ENCODE results near the gene DCC. TPM values are rescaled to one million over a fixed set of nuclear protein-coding genes. Genes with fewer than 3 reads are reported as not detected.

DCC gene
- total RNA-seq, 1 donor from 2014 or later, result 5.6 TPM

DNA sequence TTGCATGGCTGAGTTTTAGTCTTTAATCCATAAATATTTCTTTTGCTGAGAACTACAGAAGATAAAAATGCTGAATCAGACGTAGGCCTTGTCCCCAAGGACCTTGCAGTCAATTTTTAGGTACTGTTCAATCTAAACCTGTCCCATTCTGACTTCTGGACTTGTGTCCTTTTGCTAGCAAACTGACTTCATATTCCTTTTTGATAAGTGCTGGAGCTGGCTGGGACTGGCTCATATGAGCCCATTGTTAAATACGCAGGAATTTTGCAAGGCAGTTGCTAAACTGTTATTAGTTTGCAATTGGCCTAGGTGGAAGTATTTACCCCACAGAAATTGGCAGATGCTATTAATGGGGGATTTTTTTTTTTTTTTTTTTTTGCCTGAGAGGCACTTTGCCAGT is 941.4 kb downstream of the DCC start:
- Mint-ChIP-seq H3K36me3 (ENCODE audit: unreplicated experiment) (peaks cover 6% of the 10 kb centered on the region), H3K4me1 (ENCODE audit: low read depth, unreplicated experiment) (no peaks in the 10 kb centered on the region), H3K9me3 (ENCODE audit: unreplicated experiment) (peaks cover 2% of the 10 kb centered on the region), H3K27ac (ENCODE audit: unreplicated experiment) (no peak overlapping the region), H3K27me3 (ENCODE audit: unreplicated experiment) (no peaks in the 10 kb centered on the region), H3K4me3 (ENCODE audit: unreplicated experiment) (no peak overlapping the region)
- DNase-seq, result no peak
- TF ChIP-seq, protein P1, sequence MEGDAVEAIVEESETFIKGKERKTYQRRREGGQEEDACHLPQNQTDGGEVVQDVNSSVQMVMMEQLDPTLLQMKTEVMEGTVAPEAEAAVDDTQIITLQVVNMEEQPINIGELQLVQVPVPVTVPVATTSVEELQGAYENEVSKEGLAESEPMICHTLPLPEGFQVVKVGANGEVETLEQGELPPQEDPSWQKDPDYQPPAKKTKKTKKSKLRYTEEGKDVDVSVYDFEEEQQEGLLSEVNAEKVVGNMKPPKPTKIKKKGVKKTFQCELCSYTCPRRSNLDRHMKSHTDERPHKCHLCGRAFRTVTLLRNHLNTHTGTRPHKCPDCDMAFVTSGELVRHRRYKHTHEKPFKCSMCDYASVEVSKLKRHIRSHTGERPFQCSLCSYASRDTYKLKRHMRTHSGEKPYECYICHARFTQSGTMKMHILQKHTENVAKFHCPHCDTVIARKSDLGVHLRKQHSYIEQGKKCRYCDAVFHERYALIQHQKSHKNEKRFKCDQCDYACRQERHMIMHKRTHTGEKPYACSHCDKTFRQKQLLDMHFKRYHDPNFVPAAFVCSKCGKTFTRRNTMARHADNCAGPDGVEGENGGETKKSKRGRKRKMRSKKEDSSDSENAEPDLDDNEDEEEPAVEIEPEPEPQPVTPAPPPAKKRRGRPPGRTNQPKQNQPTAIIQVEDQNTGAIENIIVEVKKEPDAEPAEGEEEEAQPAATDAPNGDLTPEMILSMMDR (IDR thresholded peaks at IDR 0.05; ENCODE audit: partially characterized antibody, unreplicated experiment), result no peak

DNA sequence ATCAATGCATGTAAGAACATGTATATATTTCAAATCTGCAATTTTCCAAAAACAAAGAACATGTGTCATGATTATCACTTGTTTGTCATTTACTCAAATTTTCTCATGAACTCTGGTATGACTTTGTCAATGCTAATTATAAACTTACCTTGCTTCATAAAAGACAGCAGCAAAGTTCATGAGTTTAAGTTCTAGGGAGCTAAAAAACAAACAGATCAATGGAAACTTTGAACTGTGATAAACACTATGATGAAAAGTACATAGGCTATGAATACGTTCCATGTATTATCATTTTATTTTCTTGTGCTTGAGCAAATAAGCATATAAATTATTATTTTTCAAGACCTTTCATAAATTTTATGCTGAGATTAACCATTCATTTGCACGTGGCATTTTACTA is 943.7 kb downstream of the DCC start:
- H3K36me3 Mint-ChIP-seq (ENCODE audit: unreplicated experiment), result peaks cover 6% of the 10 kb centered on the region
- H3K27me3 Mint-ChIP-seq (ENCODE audit: unreplicated experiment), result no peaks in the 10 kb centered on the region
- H3K9me3 Mint-ChIP-seq (ENCODE audit: unreplicated experiment), result peaks cover 2% of the 10 kb centered on the region
- H3K4me1 Mint-ChIP-seq (ENCODE audit: low read depth, unreplicated experiment), result no peaks in the 10 kb centered on the region
- H3K27ac Mint-ChIP-seq (ENCODE audit: unreplicated experiment), result no peak overlapping the region
- TF ChIP-seq, protein P1 (IDR thresholded peaks at IDR 0.05; ENCODE audit: partially characterized antibody, unreplicated experiment), result no peak
- H3K4me3 Mint-ChIP-seq (ENCODE audit: unreplicated experiment), result no peak overlapping the region
- DNase-seq, result no peak

DNA sequence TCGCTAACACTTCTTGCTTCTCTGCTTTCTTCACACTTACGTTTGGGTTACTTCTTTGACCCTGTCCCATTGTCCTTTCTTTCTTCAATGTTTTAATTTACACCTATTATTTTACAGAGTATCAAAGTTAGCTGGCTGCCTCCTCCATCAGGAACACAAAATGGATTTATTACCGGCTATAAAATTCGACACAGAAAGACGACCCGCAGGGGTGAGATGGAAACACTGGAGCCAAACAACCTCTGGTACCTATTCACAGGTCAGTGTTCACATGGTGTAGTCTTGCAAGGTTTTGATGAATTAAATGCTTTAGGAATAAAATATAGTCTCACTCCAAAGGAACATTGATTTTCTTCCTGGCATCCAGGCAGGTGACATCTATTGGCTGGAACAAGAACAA is 965.5 kb downstream of the DCC start:
- TF ChIP-seq, protein P1 (IDR thresholded peaks at IDR 0.05; ENCODE audit: partially characterized antibody, unreplicated experiment), result no peak
- Mint-ChIP-seq H3K36me3 (ENCODE audit: unreplicated experiment) (no peaks in the 10 kb centered on the region), H3K4me1 (ENCODE audit: low read depth, unreplicated experiment) (no peaks in the 10 kb centered on the region), H3K4me3 (ENCODE audit: unreplicated experiment) (no peak overlapping the region), H3K27me3 (ENCODE audit: unreplicated experiment) (no peaks in the 10 kb centered on the region), H3K27ac (ENCODE audit: unreplicated experiment) (no peak overlapping the region), H3K9me3 (ENCODE audit: unreplicated experiment) (no peaks in the 10 kb centered on the region)
- no peak for DNase-seq

DNA sequence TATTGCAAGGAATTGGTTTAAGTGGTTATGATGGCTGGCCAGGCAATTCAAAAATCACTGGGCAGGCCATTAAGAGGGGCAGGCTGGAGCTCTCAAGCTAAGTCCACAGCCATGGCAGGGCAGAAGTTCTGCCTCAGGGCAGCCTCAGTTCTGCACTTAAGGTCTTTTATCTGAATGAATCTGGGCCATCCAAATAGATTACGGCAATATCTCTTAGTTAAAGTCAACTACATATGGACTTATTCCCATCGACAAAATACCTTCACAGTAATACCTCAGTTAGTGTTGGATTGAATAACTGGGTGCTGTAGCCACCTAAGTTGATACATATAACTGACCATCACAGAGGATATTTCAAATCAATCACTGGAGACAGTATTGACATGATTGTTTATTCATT is 979.6 kb downstream of the DCC start:
- no peaks in the 10 kb centered on the region for H3K36me3 Mint-ChIP-seq (ENCODE audit: unreplicated experiment)
- peaks cover 5% of the 10 kb centered on the region for H3K27me3 Mint-ChIP-seq (ENCODE audit: unreplicated experiment)
- DNase-seq, result no peak
- TF ChIP-seq, protein P1 (IDR thresholded peaks at IDR 0.05; ENCODE audit: partially characterized antibody, unreplicated experiment), result no peak
- H3K4me3 Mint-ChIP-seq (ENCODE audit: unreplicated experiment), result no peak overlapping the region
- H3K4me1 Mint-ChIP-seq (ENCODE audit: low read depth, unreplicated experiment), result no peaks in the 10 kb centered on the region
- H3K27ac Mint-ChIP-seq (ENCODE audit: unreplicated experiment), result no peak overlapping the region
- no peaks in the 10 kb centered on the region for H3K9me3 Mint-ChIP-seq (ENCODE audit: unreplicated experiment)

DNA sequence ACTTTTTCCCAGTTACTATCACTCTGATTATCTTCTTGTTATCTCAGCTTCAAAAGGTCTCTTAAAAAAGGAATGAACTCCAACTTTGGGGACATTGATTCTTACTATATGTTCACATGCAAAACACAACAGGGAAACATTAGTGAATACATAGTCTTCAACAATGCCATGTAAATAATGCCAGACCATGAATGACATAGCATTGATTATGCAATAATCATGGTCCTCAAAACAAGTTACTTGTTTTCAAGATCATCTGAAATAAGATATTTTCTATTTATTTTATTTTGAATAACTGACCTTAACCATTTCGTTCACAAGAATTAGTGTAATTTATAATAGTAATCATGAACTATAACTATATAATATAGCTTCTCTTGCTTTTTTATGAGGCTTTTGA is 982.2 kb downstream of the DCC start:
- H3K9me3 Mint-ChIP-seq (ENCODE audit: unreplicated experiment), result no peaks in the 10 kb centered on the region
- DNase-seq, result no peak
- peaks cover 5% of the 10 kb centered on the region for H3K27me3 Mint-ChIP-seq (ENCODE audit: unreplicated experiment)
- no peak overlapping the region for H3K27ac Mint-ChIP-seq (ENCODE audit: unreplicated experiment)
- no peaks in the 10 kb centered on the region for H3K36me3 Mint-ChIP-seq (ENCODE audit: unreplicated experiment)
- TF ChIP-seq, protein P1 (IDR thresholded peaks at IDR 0.05; ENCODE audit: partially characterized antibody, unreplicated experiment), result no peak
- no peak overlapping the region for H3K4me3 Mint-ChIP-seq (ENCODE audit: unreplicated experiment)
- no peaks in the 10 kb centered on the region for H3K4me1 Mint-ChIP-seq (ENCODE audit: low read depth, unreplicated experiment)
